ENCODE measurements around the gene VSIG8.
A peak's percentile ranks its signal among the peaks of the same experiment; 100 is the strongest.

VSIG8 gene

GRCh38 chr1:159881622-159882526 lies 19.4 kb upstream of the VSIG8 start:
- Histone ChIP-seq H3K9ac (ENCODE audit: low read depth, low read length) (peak overlapping the region; percentile 2), H3K4me3 (ENCODE audit: low read length) (peak overlapping the region; percentile 14), H3K9me3 (replicated peaks; ENCODE audit: low read length) (no peaks in the 10 kb centered on the region), H3K27me3 (ENCODE audit: control insufficient read depth, insufficient read depth, low read length) (no peaks in the 10 kb centered on the region), H3K4me1 (ENCODE audit: control insufficient read depth, insufficient read depth, low read length) (peaks cover 42% of the 10 kb centered on the region), H3K4me2 (ENCODE audit: low read length) (peak overlapping the region; percentile 46), H3K36me3 (ENCODE audit: insufficient read depth, low read length) (no peaks in the 10 kb centered on the region)

DNA sequence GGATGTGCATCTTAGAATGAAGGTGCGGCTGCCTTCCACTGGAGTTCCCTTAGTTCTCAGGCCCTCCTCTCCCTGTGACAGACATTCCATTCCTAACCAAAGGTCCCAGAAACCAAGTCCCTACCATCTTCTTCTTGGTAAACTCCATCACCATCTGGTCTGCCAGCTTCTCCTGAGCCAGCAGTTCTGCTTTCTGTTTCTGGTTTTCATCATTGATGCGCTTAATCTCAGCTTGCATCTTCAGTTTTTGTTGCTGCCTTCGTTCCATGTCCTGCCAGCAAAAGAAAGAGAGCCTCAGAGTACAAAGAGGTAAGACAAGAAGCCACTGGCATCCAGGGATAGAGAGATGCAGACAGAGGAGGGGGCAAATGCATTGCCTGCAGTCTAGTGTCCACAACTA lies 18.0 kb upstream of the VSIG8 start:
- Histone ChIP-seq H3K4me2 (ENCODE audit: low read length) (peak overlapping the region; percentile 32), H3K4me3 (ENCODE audit: low read length) (no peak overlapping the region), H3K36me3 (ENCODE audit: insufficient read depth, low read length) (no peaks in the 10 kb centered on the region), H3K27me3 (ENCODE audit: control insufficient read depth, insufficient read depth, low read length) (no peaks in the 10 kb centered on the region), H3K4me1 (ENCODE audit: control insufficient read depth, insufficient read depth, low read length) (peaks cover 42% of the 10 kb centered on the region), H3K9ac (ENCODE audit: low read depth, low read length) (no peak overlapping the region), H3K9me3 (replicated peaks; ENCODE audit: low read length) (no peaks in the 10 kb centered on the region)

DNA sequence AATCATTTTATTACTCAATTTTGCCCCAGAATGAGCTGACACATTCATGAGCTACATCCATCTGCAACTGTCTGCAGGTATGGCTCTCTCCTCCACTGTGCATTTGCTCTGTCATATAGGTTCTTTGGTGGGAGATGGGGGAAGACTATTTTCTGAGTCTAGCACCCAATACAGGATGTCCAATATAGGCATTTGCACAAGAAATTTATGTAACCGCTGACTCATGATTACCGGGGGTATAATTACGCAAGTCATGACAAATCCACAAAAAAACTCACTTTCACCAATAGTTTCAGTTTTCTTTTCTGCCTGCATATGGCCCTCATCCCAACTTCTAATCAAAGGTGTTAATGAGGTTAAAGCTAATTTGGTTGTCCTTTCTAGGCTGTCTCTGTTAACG lies 17.5 kb upstream of the VSIG8 start:
- Histone ChIP-seq H3K4me1 (ENCODE audit: control insufficient read depth, insufficient read depth, low read length) (peaks cover 42% of the 10 kb centered on the region), H3K4me3 (ENCODE audit: low read length) (no peak overlapping the region), H3K9ac (ENCODE audit: low read depth, low read length) (no peak overlapping the region), H3K27me3 (ENCODE audit: control insufficient read depth, insufficient read depth, low read length) (no peaks in the 10 kb centered on the region), H3K36me3 (ENCODE audit: insufficient read depth, low read length) (no peaks in the 10 kb centered on the region), H3K4me2 (ENCODE audit: low read length) (peak overlapping the region; percentile 32), H3K9me3 (replicated peaks; ENCODE audit: low read length) (no peaks in the 10 kb centered on the region)

DNA sequence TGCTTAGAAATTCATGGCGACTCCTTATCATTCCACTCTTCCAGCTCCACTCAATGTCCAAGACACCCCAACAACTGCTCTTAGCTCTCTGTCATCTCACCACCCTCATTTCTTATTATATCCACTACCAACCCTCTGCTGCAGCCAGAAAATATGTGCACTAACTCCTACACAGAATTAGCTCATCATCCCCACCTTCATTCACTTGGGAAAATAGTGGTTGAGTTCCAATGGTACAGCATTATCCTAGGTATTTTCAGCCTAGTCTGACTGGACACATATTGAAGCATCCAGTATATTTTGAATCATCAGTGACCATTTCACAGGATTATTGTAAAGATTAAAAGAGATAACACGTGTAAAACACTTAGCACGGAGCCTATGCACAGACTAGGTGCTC lies 16.7 kb upstream of the VSIG8 start:
- Histone ChIP-seq H3K4me2 (ENCODE audit: low read length) (no peak overlapping the region), H3K4me1 (ENCODE audit: control insufficient read depth, insufficient read depth, low read length) (peaks cover 42% of the 10 kb centered on the region), H3K9ac (ENCODE audit: low read depth, low read length) (no peak overlapping the region), H3K4me3 (ENCODE audit: low read length) (no peak overlapping the region), H3K27me3 (ENCODE audit: control insufficient read depth, insufficient read depth, low read length) (no peaks in the 10 kb centered on the region), H3K9me3 (replicated peaks; ENCODE audit: low read length) (no peaks in the 10 kb centered on the region), H3K36me3 (ENCODE audit: insufficient read depth, low read length) (no peaks in the 10 kb centered on the region)

GRCh38 chr1:159877695-159878444 lies 15.4 kb upstream of the VSIG8 start:
- H3K27me3 ChIP-seq (ENCODE audit: control insufficient read depth, insufficient read depth, low read length), result no peaks in the 10 kb centered on the region
- H3K9me3 ChIP-seq (replicated peaks; ENCODE audit: low read length), result no peaks in the 10 kb centered on the region
- H3K9ac ChIP-seq (ENCODE audit: low read depth, low read length), result no peak overlapping the region
- H3K4me2 ChIP-seq (ENCODE audit: low read length), result no peak overlapping the region
- no peaks in the 10 kb centered on the region for H3K36me3 ChIP-seq (ENCODE audit: insufficient read depth, low read length)
- no peak overlapping the region for H3K4me3 ChIP-seq (ENCODE audit: low read length)
- H3K4me1 ChIP-seq (ENCODE audit: control insufficient read depth, insufficient read depth, low read length), result peaks cover 40% of the 10 kb centered on the region

GRCh38 chr1:159873530-159874143 lies 11.2 kb upstream of the VSIG8 start:
- Histone ChIP-seq H3K9ac (ENCODE audit: low read depth, low read length) (no peak overlapping the region), H3K4me3 (ENCODE audit: low read length) (no peak overlapping the region), H3K9me3 (replicated peaks; ENCODE audit: low read length) (no peaks in the 10 kb centered on the region), H3K27me3 (ENCODE audit: control insufficient read depth, insufficient read depth, low read length) (no peaks in the 10 kb centered on the region), H3K36me3 (ENCODE audit: insufficient read depth, low read length) (no peaks in the 10 kb centered on the region), H3K4me2 (ENCODE audit: low read length) (no peak overlapping the region), H3K4me1 (ENCODE audit: control insufficient read depth, insufficient read depth, low read length) (peaks cover 12% of the 10 kb centered on the region)

- no peak overlapping the region for H3K9ac ChIP-seq (ENCODE audit: low read depth, low read length)
- H3K4me2 ChIP-seq (ENCODE audit: low read length), result no peak overlapping the region
- peaks cover 14% of the 10 kb centered on the region for H3K4me1 ChIP-seq (ENCODE audit: control insufficient read depth, insufficient read depth, low read length)
- H3K9me3 ChIP-seq (replicated peaks; ENCODE audit: low read length), result no peaks in the 10 kb centered on the region
- H3K4me3 ChIP-seq (ENCODE audit: low read length), result no peak overlapping the region
- no peaks in the 10 kb centered on the region for H3K27me3 ChIP-seq (ENCODE audit: control insufficient read depth, insufficient read depth, low read length)
- H3K36me3 ChIP-seq (ENCODE audit: insufficient read depth, low read length), result no peaks in the 10 kb centered on the region
Measured at GRCh38 chr1:159872891-159873290, 10.4 kb upstream of the VSIG8 start.

DNA sequence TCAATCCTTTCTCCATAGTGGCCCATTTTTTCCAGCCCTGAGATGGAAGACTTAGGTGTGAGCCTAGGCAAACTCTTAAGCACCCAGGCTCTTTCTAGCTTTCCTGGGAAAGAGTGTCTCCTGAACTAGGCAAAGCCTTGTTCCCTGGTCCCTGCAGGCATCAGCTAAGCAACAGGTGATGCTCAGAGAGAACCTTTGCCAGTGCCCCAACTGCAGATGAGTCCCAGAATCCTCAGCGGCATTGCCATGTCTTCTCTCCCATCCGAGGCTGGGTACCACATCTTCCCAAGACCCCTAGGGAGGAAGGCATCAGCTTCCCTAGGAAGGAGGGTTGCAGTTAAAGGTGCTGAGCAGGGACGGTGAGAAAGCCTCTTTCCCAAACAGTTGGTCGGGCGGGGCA lies 8.2 kb upstream of the VSIG8 start:
- no peaks in the 10 kb centered on the region for H3K9me3 ChIP-seq (replicated peaks; ENCODE audit: low read length)
- no peak overlapping the region for H3K4me2 ChIP-seq (ENCODE audit: low read length)
- H3K9ac ChIP-seq (ENCODE audit: low read depth, low read length), result no peak overlapping the region
- H3K4me3 ChIP-seq (ENCODE audit: low read length), result no peak overlapping the region
- H3K36me3 ChIP-seq (ENCODE audit: insufficient read depth, low read length), result no peaks in the 10 kb centered on the region
- peaks cover 17% of the 10 kb centered on the region for H3K4me1 ChIP-seq (ENCODE audit: control insufficient read depth, insufficient read depth, low read length)
- no peaks in the 10 kb centered on the region for H3K27me3 ChIP-seq (ENCODE audit: control insufficient read depth, insufficient read depth, low read length)

GRCh38 chr1:159869607-159870006 lies 7.2 kb upstream of the VSIG8 start:
- no peaks in the 10 kb centered on the region for H3K36me3 ChIP-seq (ENCODE audit: insufficient read depth, low read length)
- H3K4me3 ChIP-seq (ENCODE audit: low read length), result no peak overlapping the region
- no peaks in the 10 kb centered on the region for H3K27me3 ChIP-seq (ENCODE audit: control insufficient read depth, insufficient read depth, low read length)
- no peak overlapping the region for H3K4me2 ChIP-seq (ENCODE audit: low read length)
- no peaks in the 10 kb centered on the region for H3K9me3 ChIP-seq (replicated peaks; ENCODE audit: low read length)
- peaks cover 17% of the 10 kb centered on the region for H3K4me1 ChIP-seq (ENCODE audit: control insufficient read depth, insufficient read depth, low read length)
- no peak overlapping the region for H3K9ac ChIP-seq (ENCODE audit: low read depth, low read length)

DNA sequence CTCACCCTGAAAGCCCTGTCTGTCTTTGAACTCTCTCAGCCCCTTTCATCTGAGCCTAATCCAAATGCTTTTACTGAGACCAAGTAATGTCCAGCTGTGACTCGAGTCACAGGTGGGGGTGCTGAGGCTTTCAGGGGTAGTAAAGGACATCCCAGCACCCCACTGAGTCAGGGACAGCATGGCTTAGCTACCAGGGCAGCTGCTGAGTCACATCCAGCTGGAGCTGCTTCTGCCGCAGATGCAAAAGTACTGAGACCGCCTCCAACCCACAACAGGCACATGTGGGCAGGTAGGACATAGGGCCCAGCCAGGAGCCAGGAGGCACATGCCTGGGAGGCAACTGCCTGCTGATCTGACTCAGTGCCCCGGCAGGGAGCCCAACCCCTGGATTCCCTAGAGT lies 6.7 kb upstream of the VSIG8 start:
- Histone ChIP-seq H3K36me3 (ENCODE audit: insufficient read depth, low read length) (no peaks in the 10 kb centered on the region), H3K9me3 (replicated peaks; ENCODE audit: low read length) (no peaks in the 10 kb centered on the region), H3K9ac (ENCODE audit: low read depth, low read length) (no peak overlapping the region), H3K4me1 (ENCODE audit: control insufficient read depth, insufficient read depth, low read length) (peaks cover 17% of the 10 kb centered on the region), H3K4me3 (ENCODE audit: low read length) (no peak overlapping the region), H3K4me2 (ENCODE audit: low read length) (no peak overlapping the region), H3K27me3 (ENCODE audit: control insufficient read depth, insufficient read depth, low read length) (no peaks in the 10 kb centered on the region)

- Histone ChIP-seq H3K9me3 (replicated peaks; ENCODE audit: low read length) (no peaks in the 10 kb centered on the region), H3K36me3 (ENCODE audit: insufficient read depth, low read length) (no peaks in the 10 kb centered on the region), H3K4me3 (ENCODE audit: low read length) (no peak overlapping the region), H3K27me3 (ENCODE audit: control insufficient read depth, insufficient read depth, low read length) (no peaks in the 10 kb centered on the region), H3K4me2 (ENCODE audit: low read length) (no peak overlapping the region), H3K9ac (ENCODE audit: low read depth, low read length) (no peak overlapping the region), H3K4me1 (ENCODE audit: control insufficient read depth, insufficient read depth, low read length) (peaks cover 17% of the 10 kb centered on the region)
Measured at GRCh38 chr1:159868766-159869165, 6.3 kb upstream of the VSIG8 start.

Data from skeletal muscle satellite cell (primary cell).